NT2/D1 (cell line): ENCODE measurements around the gene CYP2F1.

ENCODE experiments used
- DNase-seq: peaks from one replicate; pipeline ENCODE4 v3.0.0-alpha.2; 2011; ENCODE audit warnings: low read depth, low spot score
- H3K27me3 ChIP-seq: 2 replicates; pipeline ENCODE4 v1.6.0; 2011; ENCODE audit warnings: mild to moderate bottlenecking; ENCODE audit not compliant: insufficient read length, insufficient read depth
- H3K36me3 ChIP-seq: 2 replicates; pipeline ENCODE4 v1.6.1; 2011; ENCODE audit warnings: mild to moderate bottlenecking, low read length, mixed read lengths; ENCODE audit not compliant: insufficient read depth, insufficient read length
- H3K4me1 ChIP-seq: 2 replicates; pipeline ENCODE4 v1.5.1; 2011; ENCODE audit not compliant: insufficient read depth, insufficient read length
- H3K4me3 ChIP-seq: 2 replicates; pipeline ENCODE4 v1.5.1; 2011; ENCODE audit warnings: low read depth; ENCODE audit not compliant: insufficient read length
- H3K9ac ChIP-seq: 2 replicates; pipeline ENCODE4 v1.6.0; 2011; ENCODE audit warnings: low read depth; ENCODE audit not compliant: insufficient read length
- H3K9me3 ChIP-seq: 2 replicates; pipeline ENCODE4 v1.5.1; 2011; ENCODE audit warnings: mild to moderate bottlenecking, low read length; ENCODE audit not compliant: insufficient read depth
- SUZ12 ChIP-seq: IDR thresholded peaks from 2 replicates; pipeline ENCODE4 v1.6.1; 2011; ENCODE audit not compliant: insufficient read length, insufficient read depth; ENCODE audit errors: extremely low read depth
- YY1 ChIP-seq: IDR thresholded peaks from 2 replicates; pipeline ENCODE4 v1.6.1; 2011; ENCODE audit not compliant: insufficient read length, insufficient read depth
- ZNF274 ChIP-seq: IDR thresholded peaks from 2 replicates; pipeline ENCODE4 v1.6.1; 2011; ENCODE audit warnings: mild to moderate bottlenecking, low read depth, low read length

Gene CYP2F1

GRCh38 chr19:41114132-41114531, at the start of gene CYP2F1:
Gene CYP2F1, plus strand, starts transcription at chr19:41114432. Its CDS starts 1,757 bp downstream, at chr19:41116189.
- Histone ChIP-seq H3K9ac (no peak within 1 kb of the TSS), H3K27me3 (no peaks in the 10 kb centered on the region), H3K4me1 (no peaks in the 10 kb centered on the region), H3K36me3 (no peaks in the 10 kb centered on the region), H3K4me3 (no peak within 1 kb of the TSS), H3K9me3 (peaks cover 34% of the 10 kb centered on the region; the same call in 1 of the 2 replicates)
- DNase-seq = no peak
- TF ChIP-seq YY1 = no peak
- no peak for TF ChIP-seq SUZ12
- no peak for TF ChIP-seq ZNF274

DNA sequence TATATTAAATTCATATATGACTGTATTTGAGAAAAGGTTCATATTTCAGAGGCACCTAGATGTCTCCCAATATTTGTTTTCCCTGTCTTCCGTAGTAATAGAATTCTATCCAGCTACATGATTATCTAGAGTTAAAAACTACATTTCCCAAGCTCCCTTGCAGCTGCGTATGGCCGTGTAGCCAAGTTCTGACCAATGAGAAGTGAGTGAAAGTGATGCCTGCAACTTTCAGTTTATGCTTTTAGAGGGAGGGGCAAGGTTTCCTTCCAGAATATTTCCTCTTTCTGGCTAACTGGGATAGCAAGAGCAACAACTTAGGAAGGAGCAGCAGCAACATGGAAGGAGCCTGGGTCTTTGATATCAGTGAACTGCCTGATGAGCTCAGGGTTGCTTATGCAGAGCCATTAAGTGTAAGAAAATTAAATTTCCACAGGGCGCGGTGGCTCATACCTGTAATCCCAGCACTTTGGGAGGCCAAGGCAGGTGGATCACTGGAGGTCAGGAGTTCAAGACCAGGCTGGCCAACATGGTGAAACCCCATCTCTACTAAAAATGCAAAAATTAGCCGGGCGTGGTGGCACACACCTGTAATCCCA, 49.2 kb upstream of the CYP2F1 start:
- Histone ChIP-seq H3K9ac (no peak overlapping the region), H3K27me3 (no peaks in the 10 kb centered on the region), H3K36me3 (no peaks in the 10 kb centered on the region), H3K4me3 (no peak overlapping the region), H3K9me3 (no peaks in the 10 kb centered on the region), H3K4me1 (no peaks in the 10 kb centered on the region)
- no peak for TF ChIP-seq SUZ12
- peak; percentile 3 for DNase-seq

- TF ChIP-seq YY1 = no peak
- no peak for TF ChIP-seq ZNF274
- TF ChIP-seq SUZ12 = no peak
- Histone ChIP-seq H3K9ac (no peak overlapping the region), H3K36me3 (no peaks in the 10 kb centered on the region), H3K9me3 (peaks cover 10% of the 10 kb centered on the region), H3K27me3 (no peaks in the 10 kb centered on the region), H3K4me1 (no peaks in the 10 kb centered on the region), H3K4me3 (no peak overlapping the region)
- no peak for DNase-seq
Observed at GRCh38 chr19:41076286-41076685, 37.9 kb upstream of the CYP2F1 start.

DNA sequence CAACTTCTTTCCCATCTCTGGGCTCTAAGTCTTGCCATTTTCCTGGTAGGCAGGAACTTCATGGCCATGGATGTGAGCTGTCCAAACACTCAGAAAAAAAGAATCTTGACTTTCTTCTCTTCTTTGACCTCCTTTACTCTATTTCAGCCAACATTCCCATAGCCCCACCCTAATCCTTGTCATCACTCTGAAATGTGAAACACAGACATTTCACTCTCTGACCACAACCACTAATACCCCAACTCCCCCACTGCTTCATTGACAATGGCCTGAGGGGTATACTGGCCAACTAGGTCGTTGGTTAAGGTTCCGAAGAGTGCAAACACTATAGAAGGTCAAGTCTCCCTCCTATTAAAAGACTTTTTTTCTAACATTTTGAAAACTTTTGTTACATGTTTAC, 30.7 kb upstream of the CYP2F1 start:
- Histone ChIP-seq H3K27me3 (peaks cover 10% of the 10 kb centered on the region), H3K36me3 (no peaks in the 10 kb centered on the region), H3K4me1 (no peaks in the 10 kb centered on the region), H3K9me3 (peaks cover 12% of the 10 kb centered on the region), H3K9ac (no peak overlapping the region), H3K4me3 (no peak overlapping the region)
- TF ChIP-seq ZNF274 = no peak
- TF ChIP-seq YY1 = no peak
- TF ChIP-seq SUZ12 = no peak
- DNase-seq = no peak

DNA sequence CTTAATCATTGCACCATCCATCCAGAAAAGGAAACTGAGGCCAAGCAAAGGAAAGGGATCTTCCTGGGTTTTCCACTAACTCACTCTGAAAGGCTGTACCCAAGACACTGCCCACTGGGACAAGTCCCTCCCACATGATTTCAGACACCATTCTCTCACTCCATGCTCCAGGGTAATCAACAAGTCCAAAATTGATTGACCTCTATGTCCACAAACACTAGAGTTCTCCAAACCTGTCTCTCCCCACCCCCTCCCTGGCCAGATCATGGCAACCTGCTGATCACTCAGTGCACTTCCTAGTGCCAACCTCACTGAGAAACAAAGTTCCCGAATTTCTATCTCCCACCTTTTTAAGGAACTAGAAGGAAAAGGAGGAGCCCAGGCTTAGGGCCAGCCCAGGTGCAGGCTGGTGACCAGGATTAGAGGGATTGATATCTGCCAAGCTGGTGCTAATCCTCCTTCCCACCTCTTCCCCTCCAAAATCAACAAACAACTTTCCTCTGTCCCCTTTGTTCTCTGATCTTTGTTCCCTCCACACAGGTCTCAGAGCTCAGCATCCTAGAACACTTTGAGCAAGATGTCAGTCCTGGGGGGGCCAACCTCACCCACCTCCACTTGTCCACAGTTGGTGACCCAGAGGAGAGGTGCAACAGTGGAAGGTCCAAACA, 28.4 kb upstream of the CYP2F1 start:
- no peak for DNase-seq
- H3K4me3 ChIP-seq = no peak overlapping the region
- no peak overlapping the region for H3K9ac ChIP-seq
- H3K9me3 ChIP-seq = peaks cover 5% of the 10 kb centered on the region; the same call in 1 of the 2 replicates
- no peaks in the 10 kb centered on the region for H3K36me3 ChIP-seq
- H3K27me3 ChIP-seq = peaks cover 34% of the 10 kb centered on the region
- TF ChIP-seq ZNF274 = no peak
- TF ChIP-seq YY1 = no peak
- TF ChIP-seq SUZ12 = no peak
- no peaks in the 10 kb centered on the region for H3K4me1 ChIP-seq

DNA sequence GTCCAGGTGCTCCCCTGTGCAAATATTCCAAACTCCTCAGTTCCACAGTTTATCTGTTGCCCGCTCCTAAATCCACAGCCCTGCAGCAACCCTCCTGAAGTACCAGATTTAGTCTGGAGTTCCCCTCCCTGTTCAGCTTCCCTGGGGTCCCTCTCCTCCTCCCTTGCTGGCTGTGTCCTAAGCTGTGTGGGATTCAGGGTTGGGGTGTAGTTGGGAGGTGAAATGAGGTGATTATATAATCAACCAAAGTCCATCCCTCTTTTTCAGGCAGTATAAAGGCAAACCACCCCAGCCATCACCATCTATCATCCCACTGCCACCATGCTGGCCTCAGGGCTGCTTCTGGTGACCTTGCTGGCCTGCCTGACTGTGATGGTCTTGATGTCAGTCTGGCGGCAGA, 26.1 kb upstream of the CYP2F1 start, which contains the start of gene CYP2A13:
Gene CYP2A13 (plus strand): TSS at position 301 of the 400 bp plus-strand sequence. CDS start 21 bp downstream, at position 322.
- TF ChIP-seq SUZ12 (no peak), ZNF274 (no peak), YY1 (no peak)
- no peaks in the 10 kb centered on the region for H3K9me3 ChIP-seq
- DNase-seq = no peak
- H3K9ac ChIP-seq = no peak within 1 kb of the TSS
- no peaks in the 10 kb centered on the region for H3K4me1 ChIP-seq
- H3K27me3 ChIP-seq = peaks cover 51% of the 10 kb centered on the region
- no peaks in the 10 kb centered on the region for H3K36me3 ChIP-seq
- no peak within 1 kb of the TSS for H3K4me3 ChIP-seq

GRCh38 chr19:41089959-41090358, 24.3 kb upstream of the CYP2F1 start:
- Histone ChIP-seq H3K36me3 (no peaks in the 10 kb centered on the region), H3K9ac (peak overlapping the region; percentile 50), H3K4me1 (no peaks in the 10 kb centered on the region), H3K27me3 (peaks cover 53% of the 10 kb centered on the region), H3K4me3 (peak overlapping the region; percentile 26), H3K9me3 (no peaks in the 10 kb centered on the region)
- no peak for DNase-seq
- no peak for TF ChIP-seq SUZ12
- no peak for TF ChIP-seq YY1
- TF ChIP-seq ZNF274 = no peak
